GM23338 (cell line): ENCODE measurements around the gene MFGE8.

Source experiments
- CREB1 ChIP-seq: fragments of 250-450 bp; sonication (Bioruptor Pico); IDR thresholded peaks from 2 replicates; pipeline ENCODE4 v1.5.0; 2020; ENCODE audit warnings: low read depth, mild to moderate bottlenecking, moderate library complexity
- CTCF ChIP-seq, 2 experiments: fragments of 200-600 bp in 1 of 2; sonication (generic) in 1 of 2; conservative IDR thresholded peaks; 2 replicates each; pipeline versions ENCODE4 v1.5.1 to v1.6.1; 2016 to 2017; ENCODE audit warnings: antibody characterized with exemption in 2 of 2, low read depth in 2 of 2, mild to moderate bottlenecking in 2 of 2, moderate library complexity in 1 of 2
- ETS1 ChIP-seq: IDR thresholded peaks from 2 replicates; pipeline ENCODE4 v1.6.1; 2016; ENCODE audit warnings: antibody characterized with exemption
- EZH2 ChIP-seq: fragments of 200-600 bp; sonication (generic); IDR thresholded peaks from one replicate; pipeline ENCODE4 v1.8.0; 2017; ENCODE audit warnings: antibody characterized with exemption, mild to moderate bottlenecking, low read depth; ENCODE audit not compliant: unreplicated experiment
- JUNB ChIP-seq: IDR thresholded peaks from one replicate; pipeline ENCODE4 v1.6.1; 2016; ENCODE audit warnings: antibody characterized with exemption; ENCODE audit not compliant: unreplicated experiment
- POLR2AphosphoS5 ChIP-seq: IDR thresholded peaks from 2 replicates; pipeline ENCODE4 v1.6.1; 2016; ENCODE audit warnings: antibody characterized with exemption, low read depth
- REST ChIP-seq: IDR thresholded peaks from one replicate; pipeline ENCODE4 v1.6.1; 2018; ENCODE audit warnings: antibody characterized with exemption; ENCODE audit not compliant: unreplicated experiment
- STAT1 ChIP-seq: IDR thresholded peaks from one replicate; pipeline ENCODE4 v1.6.1; 2016; ENCODE audit warnings: antibody characterized with exemption; ENCODE audit not compliant: unreplicated experiment

GRCh38 chr15:88906551-88906950 lies 6.6 kb downstream of the MFGE8 start:
- TF ChIP-seq CTCF (conservative IDR thresholded peaks at IDR 0.05; ENCODE audit: low read depth in 2 of 2), result no peak
- no peak for TF ChIP-seq EZH2
- TF ChIP-seq ETS1, result no peak
- no peak for TF ChIP-seq POLR2AphosphoS5
- no peak for TF ChIP-seq JUNB
- no peak for TF ChIP-seq STAT1
- TF ChIP-seq CREB1 (CRISPR knock-in tag), result no peak
- TF ChIP-seq REST, result no peak
